Embryonic facial prominence (tissue), 1 donor: ENCODE measurements around the gene POU6F2.

Experiments used
- DNase-seq: peaks from one replicate; pipeline ENCODE4 v3.0.0-alpha.2; 2016; ENCODE audit errors: extremely low spot score

POU6F2 gene

GRCh38 chr7:39432807-39433416 lies 455.2 kb downstream of the POU6F2 start:
- no peak for DNase-seq

DNA sequence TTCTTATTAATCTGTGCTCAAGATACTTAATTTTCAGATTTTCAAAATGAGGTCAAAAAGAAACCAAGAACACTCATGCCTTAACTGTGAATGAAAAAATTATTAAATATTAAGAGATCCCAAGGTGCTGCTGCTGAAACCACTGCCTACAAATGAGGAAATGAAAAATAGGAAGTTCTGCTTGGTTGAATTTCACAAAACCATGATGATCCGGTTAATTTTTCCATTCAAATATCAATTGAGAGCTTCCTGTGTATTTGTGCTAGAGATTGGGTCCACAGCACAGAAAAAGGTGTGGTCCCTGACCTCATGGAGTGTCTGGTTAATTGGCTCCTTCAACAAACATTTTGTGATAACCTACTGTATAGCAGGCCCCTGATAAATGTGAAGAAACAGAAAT lies 455.8 kb downstream of the POU6F2 start:
- DNase-seq: no peak

GRCh38 chr7:39434012-39434411 lies 456.3 kb downstream of the POU6F2 start:
- no peak for DNase-seq

DNA sequence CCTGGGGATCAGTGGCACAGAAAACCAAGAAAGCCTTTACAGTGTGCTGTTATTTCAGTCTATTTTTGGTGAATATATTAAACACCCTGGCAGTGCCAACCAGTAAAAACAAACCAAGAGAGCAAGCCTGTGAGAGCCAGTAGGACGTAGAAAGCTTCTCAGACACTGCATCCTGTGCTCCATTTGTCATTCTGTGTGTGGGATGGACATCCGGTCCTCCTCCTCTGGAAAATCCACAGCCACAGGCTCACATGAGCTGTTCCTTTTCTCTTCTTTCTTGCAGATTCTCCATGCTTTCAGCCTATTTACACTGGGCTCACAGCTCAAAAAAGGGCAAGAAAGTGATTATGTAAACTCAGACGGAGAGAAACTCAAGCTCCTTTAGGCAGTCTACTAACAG lies 468.8 kb downstream of the POU6F2 start:
- no peak for DNase-seq

DNA sequence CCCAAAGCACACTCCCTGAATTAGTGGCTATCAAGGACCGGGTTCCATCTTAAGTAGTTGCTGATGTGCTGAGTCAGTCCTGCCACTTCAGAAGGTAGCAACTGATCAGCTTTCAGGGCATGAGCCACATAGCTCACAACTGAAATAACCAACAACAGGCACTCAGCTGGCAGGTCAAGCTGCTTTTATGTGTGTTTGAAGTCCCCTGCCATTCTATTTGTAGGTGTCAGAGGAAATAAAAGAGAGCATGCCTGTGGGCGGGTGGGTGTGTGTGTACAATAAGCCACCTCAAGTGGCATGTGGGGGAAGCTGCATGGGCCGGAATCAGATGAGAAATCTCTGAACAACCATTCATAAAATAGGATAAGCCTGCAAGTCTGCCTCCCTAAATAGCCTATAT lies 474.2 kb downstream of the POU6F2 start:
- no peak for DNase-seq

DNA sequence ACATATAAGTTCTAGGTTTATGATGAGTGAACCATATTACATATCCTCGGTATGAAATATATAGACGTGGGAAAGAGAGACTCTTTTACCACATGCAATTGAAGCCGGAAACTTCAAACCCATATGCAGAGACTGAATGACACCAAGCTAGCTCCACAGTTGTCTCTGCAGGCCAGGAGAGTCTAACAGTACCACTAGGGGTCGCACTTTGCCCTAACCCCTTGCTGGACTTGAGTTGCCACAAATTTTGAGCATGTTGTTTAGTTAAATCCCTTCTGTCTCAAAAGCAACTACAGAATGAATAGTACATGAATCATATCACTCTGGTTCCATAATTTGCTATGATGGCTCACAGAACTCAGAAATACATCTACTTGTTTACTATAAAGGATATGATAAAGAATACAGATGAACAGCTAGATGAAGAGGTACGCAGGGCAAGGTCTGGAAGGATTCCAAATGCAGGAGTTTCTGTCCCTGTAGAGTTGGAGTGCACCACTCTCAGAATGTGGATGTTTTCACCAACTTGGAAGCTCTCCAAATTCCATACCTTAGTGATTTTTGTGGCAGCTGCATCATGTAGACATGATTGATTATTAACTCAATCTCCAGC lies 476.1 kb downstream of the POU6F2 start:
- no peak for DNase-seq

DNA sequence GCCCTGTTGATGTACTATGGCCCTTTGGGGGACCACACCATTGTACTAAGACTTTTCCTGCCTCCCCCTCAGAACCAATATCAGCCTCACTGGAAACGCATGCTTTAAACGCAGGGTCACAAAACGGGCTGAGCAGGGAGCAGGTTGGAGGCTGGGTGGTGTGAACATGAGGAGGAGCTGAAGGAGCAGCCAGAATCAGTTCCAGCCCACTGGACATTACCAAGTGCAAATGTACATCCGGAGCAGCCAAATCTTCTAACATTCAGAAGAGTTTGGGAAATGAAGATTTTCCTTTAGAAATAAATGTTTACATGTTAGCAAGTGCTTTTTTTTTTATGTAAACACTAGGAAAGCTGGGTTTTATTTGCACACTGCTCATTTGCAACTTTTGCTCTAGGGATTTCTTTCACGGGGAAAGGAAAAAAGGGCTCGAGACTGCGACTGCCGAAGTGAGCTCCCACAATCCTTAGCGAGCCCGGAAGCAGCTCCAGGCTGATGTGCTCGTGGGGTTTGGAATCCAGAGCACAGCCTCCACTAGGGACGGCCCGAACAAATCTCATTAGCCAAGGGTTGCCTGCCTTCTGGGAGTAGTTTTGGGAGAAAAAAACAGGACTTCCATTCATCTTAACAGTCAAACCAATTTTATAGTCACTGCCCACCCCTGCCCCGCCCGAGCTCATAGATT lies 480.5 kb downstream of the POU6F2 start:
- no peak for DNase-seq

DNA sequence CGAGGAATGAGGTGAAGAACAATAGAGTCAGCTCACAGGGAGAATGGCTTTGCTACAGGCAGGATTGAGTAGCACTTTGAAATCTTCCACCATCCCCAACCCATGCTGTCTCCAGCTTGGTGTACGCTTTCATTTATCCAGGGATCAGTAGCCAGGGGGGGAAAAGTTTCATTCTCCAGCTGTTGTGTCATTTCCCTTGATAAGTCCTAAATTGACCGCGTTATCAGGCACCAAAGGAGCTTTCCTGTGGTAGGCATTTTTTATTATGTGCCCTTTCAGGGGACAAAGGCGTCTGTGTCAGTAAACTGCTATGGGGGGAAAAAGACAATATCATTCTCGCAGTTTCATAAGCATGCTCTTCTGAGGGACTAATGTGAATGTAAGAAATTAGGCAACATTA lies 481.9 kb downstream of the POU6F2 start:
- DNase-seq: no peak

DNA sequence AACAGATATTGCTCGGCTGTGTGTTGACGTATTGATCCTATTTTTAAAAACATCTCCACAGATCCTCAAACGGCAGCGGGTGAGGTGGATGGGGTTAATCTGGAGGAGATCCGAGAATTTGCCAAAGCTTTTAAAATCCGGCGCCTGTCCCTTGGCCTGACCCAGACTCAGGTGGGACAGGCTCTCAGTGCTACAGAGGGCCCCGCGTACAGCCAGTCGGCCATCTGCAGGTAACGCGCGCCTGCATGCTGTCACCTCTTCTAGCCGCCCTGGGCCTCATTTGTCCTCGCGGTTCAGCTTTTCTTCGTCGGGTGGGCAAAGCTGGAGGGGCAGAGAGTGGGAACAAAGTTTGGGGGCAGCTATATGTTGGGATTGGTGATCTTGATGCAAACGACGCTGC lies 482.8 kb downstream of the POU6F2 start:
- DNase-seq: no peak

GRCh38 chr7:39461263-39461820 lies 483.6 kb downstream of the POU6F2 start:
- DNase-seq: no peak

DNA sequence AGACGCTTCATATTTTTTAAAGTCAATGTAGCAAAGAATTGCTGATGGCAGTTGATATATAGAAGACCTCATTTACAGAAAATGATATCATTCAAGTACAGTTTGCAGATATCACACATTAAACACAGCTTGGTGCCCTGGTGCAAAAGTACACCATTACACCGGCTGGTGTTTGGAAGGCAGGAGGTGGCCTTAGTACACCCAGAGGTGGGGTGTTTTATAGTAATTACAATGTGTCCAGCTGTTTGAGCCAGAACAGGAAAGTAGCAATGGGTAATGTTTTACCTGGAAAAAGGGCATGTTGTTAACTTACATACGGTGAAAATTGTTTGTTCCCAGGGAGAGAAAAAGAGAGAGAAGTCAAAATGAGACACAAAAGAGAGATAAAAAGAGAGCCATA lies 485.5 kb downstream of the POU6F2 start:
- DNase-seq: no peak

GRCh38 chr7:39464350-39465054 lies 486.8 kb downstream of the POU6F2 start:
- DNase-seq: no peak

DNA sequence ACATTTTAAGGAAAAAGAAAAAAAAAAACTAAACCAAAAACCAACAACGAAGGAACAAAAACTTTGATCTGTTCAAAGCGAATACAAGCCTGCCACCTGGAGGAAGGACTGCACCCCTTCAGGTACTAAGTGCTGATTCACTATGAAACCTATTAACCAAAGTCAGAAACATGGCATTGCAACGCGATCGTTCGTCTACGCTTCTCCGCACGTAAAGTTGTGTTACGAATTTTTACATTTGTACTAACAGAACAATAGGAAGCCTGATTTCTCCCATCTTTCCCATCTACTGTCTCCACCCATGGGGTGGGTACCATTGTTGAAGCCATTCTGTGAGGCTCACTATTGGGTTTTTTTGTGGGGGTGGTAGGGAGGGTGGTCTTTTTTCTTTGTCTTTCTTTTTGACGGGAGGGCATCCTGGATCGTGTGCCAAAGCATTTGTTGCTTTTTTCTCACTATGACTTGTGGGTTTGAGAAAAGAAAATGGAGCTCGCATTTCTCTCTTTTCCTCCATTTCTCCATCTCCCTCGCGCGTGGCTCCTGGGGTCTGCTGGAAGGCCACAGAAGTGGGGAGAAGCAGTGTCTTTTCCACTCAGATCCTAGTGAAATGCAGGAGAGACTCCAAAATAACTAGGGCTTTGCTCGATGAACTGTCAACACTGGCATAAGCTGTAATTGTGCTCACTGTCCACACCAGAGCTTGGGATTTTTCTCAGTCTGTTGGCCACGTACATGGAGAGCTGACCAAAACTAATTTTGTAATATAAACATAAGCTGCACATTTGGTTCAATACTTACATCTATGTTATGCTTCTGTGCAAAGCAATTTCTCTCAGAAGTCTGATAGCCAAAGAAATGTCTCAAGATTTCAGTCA lies 487.6 kb downstream of the POU6F2 start:
- peak; percentile 70 for DNase-seq

DNA sequence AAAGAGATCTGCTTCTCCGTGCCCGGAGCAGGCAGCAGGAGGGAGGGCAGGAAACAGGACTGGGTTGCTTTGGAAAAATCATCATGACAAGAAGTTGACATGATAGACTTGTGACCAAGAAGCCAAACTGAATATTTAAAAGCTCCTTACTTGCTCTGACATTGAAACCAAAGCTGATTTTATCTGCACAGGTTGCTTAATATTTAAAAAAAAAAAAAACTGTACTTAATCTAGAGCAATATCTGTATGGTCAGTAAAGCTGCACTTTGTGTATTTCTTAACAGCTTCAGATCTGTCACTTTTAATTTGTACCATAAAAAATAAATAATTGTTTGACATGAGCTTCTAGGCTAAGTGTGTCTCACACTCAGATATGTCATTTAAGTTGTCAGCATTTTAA lies 490.6 kb downstream of the POU6F2 start:
- DNase-seq: no peak

- DNase-seq: no peak
Observed at GRCh38 chr7:39468808-39469374, 491.2 kb downstream of the POU6F2 start.

DNA sequence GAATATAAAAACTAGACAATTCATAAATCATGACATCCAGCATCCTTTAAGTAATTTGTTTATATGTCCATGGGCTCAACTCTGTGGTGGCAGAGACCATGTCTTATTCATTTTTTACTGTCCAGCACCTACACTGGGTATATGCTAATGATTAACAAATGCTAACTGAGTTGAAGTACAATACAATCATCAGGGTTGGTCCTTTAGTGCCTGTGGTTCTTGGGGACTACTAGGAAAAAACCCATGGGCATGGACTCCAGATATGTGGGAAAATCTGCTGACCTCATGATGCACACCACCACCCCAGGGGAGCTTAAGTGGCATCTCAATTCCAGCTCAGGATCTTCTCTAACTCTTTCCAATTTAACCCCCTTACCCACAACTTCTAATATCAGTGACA lies 503.2 kb downstream of the POU6F2 start:
- no peak for DNase-seq

DNA sequence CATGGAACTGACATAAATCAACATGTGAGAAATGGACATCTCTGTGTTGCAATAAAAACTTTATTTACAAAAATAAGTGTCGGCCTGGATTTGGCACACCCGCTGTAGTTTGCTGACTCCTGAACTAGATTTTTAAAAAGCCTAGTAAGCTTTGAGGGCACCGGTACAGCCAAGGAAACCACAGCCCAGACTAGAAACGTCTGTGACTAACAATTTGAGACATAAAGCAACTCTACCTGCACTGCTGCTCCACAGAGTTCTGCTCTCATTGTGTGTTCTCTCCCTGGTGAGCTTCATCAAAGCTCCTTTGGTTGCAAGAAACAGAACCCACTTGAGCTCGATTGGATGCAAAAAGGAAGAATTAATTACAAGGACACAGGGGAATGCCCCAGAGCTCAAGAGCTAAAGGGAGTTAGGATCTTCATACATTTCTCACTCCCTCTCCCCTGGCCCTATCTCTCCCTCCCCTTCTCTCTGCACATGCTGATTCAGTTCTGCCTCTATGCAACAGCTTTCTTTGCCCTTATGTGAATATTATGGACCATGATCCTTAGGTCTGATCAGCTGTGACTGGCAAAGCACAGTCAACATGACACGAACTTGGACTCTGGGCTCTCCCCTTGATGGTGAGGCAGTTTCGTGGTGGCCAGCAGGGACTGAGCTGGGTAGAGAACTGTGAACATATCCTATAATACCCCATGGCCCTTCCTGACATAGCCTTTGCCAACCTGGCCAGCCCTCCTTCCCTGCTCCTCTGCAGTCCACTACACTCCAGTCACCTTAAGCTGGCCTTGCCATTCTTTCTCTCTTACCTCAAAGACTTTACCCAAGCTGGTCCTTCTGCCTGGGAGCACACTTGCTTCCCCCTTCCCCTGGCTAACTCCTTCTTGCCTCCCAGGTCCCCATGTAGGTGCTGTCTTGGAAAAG lies 511.0 kb downstream of the POU6F2 start:
- no peak for DNase-seq

- DNase-seq: no peak
Observed at GRCh38 chr7:39490296-39490695, 512.6 kb downstream of the POU6F2 start.

GRCh38 chr7:39493934-39494333 lies 516.2 kb downstream of the POU6F2 start:
- no peak for DNase-seq

DNA sequence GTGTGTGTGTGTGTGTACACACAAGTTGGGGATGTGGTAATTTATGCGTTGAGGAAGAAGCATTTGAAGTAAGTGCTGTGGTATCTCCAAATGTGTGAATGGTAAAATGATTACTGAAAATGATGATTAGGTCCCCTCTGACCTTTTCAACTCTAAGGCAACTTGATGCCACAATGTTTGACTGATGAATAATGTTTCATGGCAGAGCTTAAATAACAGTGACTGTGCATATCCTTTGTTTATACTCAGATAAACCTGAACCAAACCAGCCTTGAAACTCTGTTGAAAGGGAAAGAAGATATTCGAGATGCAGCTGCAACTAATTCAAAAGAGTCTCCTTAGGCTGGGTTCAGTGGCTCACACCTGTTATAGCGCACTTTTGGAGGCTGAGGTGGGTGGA lies 523.6 kb downstream of the POU6F2 start:
- DNase-seq: no peak
